ENCODE data around the gene AKAP9.
"Not testable (repeated sequence)": the region's sequence is repeated elsewhere in the genome, so short reads cannot be mapped to it uniquely, and the experiment has no call there.

AKAP9 gene

DNA sequence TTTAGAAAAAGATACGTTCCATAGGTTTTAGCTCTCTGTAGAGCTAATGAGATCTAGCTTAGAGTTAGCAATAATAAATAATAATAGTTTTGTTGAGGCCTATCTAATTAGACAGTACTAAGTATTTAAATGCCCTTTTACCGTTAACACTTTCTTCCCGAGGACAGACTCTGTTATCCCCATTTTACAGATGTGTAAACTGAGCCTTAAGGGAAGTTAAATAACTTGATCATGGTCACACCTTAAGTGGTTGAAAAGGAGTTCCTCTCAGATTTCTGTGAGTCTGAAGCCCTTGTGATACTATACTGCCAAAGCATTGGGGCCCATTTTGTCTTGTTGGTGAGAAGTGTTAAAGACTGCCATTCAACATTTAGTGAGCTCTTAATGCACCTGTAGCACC is 132.0 kb downstream of the AKAP9 start:
- TF ChIP-seq CTCF (IDR thresholded peaks at IDR 0.05), result no peak
- Mint-ChIP-seq H3K27ac (no peak overlapping the region), H3K4me3 (no peak overlapping the region), H3K4me1 (no peaks in the 10 kb centered on the region), H3K9me3 (no peaks in the 10 kb centered on the region), H3K36me3 (ENCODE audit: low read depth) (peaks cover 76% of the 10 kb centered on the region), H3K27me3 (ENCODE audit: low read depth, poor library complexity) (no peaks in the 10 kb centered on the region)
- DNase-seq, result no peak

DNA sequence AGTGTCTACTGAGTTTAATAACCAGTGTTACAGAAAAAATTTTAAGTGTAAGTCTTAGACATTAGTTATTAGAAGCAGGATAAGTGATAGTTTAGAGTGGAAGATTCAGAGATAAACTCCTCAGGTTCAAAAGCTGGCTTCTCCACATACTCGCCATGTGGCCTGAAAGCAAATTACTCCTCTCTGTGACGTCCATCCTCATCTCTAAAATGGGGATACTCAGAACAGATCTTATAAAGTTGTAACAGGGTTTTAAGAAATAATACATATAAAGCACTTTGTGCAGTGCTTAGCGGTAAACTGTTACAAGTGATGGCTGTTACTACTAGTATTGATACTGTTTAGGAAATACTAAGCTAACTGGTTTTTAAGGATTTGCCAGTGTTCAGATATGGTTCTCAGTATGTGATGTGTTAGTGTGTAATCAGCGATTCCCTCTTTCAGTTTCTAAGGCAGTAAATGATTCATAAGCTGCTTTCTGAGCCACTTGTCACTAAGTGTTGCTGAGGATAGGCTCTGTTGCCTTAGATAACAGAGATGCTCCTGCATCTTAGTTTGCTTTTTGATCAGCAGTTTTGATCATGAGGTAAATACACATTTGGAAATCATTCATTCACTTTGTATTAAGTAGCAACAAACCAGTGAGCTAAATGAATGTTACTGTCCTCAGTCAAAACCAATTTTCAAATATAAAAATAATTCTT is 134.9 kb downstream of the AKAP9 start:
- no peak for DNase-seq
- Mint-ChIP-seq H3K27me3 (ENCODE audit: low read depth, poor library complexity) (no peaks in the 10 kb centered on the region), H3K36me3 (ENCODE audit: low read depth) (peaks cover 75% of the 10 kb centered on the region), H3K27ac (no peak overlapping the region), H3K4me3 (no peak overlapping the region), H3K4me1 (no peaks in the 10 kb centered on the region), H3K9me3 (no peaks in the 10 kb centered on the region)
- TF ChIP-seq CTCF (IDR thresholded peaks at IDR 0.05), result no peak

DNA sequence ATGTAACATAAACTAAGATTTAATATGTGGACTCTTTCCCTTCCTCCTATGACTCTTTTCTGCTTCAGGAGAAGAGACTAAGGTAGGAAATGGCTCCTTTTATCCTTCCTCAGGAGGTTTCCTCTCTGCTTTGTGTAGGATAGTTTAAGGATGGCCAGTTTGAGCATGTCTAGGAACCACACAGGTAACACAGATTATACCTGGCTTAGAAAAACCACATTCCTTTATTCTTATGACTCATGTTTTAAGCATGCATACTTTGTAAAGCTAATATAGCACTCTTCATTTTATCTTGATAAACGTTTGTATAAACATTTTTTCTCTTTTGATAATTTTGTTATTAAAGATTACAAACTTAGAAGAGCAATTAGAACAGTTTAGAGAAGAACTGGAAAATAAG is 135.8 kb downstream of the AKAP9 start:
- Mint-ChIP-seq H3K36me3 (ENCODE audit: low read depth) (peaks cover 74% of the 10 kb centered on the region), H3K4me1 (no peaks in the 10 kb centered on the region), H3K9me3 (no peaks in the 10 kb centered on the region), H3K4me3 (no peak overlapping the region), H3K27ac (no peak overlapping the region), H3K27me3 (ENCODE audit: low read depth, poor library complexity) (no peaks in the 10 kb centered on the region)
- no peak for TF ChIP-seq CTCF (IDR thresholded peaks at IDR 0.05)
- no peak for DNase-seq

- H3K27ac Mint-ChIP-seq; DNase-seq; H3K27me3 Mint-ChIP-seq (ENCODE audit: low read depth, poor library complexity); H3K4me1 Mint-ChIP-seq; H3K4me3 Mint-ChIP-seq: not testable (repeated sequence)
- Mint-ChIP-seq H3K9me3 (peaks cover 17% of the 10 kb centered on the region), H3K36me3 (ENCODE audit: low read depth) (peaks cover 81% of the 10 kb centered on the region)
Observed at GRCh38 chr7:92083922-92084321, 143.3 kb downstream of the AKAP9 start.

- Mint-ChIP-seq H3K27ac (no peak overlapping the region), H3K4me3 (no peak overlapping the region), H3K9me3 (peaks cover 20% of the 10 kb centered on the region), H3K4me1 (no peaks in the 10 kb centered on the region), H3K27me3 (ENCODE audit: low read depth, poor library complexity) (no peaks in the 10 kb centered on the region), H3K36me3 (ENCODE audit: low read depth) (peaks cover 88% of the 10 kb centered on the region)
- no peak for TF ChIP-seq CTCF (IDR thresholded peaks at IDR 0.05)
- no peak for DNase-seq
Observed at GRCh38 chr7:92088266-92088665, 147.6 kb downstream of the AKAP9 start.

DNA sequence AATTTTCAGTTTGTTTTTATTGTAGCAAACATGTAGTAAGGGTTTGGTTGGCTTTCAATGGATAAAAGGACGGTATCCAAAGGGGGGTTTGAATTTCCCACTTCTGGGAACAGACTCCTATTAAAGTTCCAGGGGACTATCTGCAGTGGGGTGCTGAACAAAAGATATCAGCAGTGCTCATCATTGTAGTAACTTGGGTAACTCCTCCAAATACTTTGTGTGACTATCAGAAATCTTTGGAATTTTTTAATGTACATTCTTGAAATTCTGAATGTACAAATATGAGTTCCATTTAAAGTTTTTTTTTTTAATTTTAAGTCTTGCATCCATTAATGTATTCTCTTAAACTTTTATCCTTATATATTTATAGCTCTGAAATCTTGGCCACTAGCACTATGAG is 151.5 kb downstream of the AKAP9 start:
- no peak for DNase-seq
- Mint-ChIP-seq H3K9me3 (peaks cover 15% of the 10 kb centered on the region), H3K4me1 (no peaks in the 10 kb centered on the region), H3K27ac (no peak overlapping the region), H3K27me3 (ENCODE audit: low read depth, poor library complexity) (no peaks in the 10 kb centered on the region), H3K4me3 (no peak overlapping the region), H3K36me3 (ENCODE audit: low read depth) (peaks cover 73% of the 10 kb centered on the region)
- no peak for TF ChIP-seq CTCF (IDR thresholded peaks at IDR 0.05)

Measured in nephron progenitor cell (in vitro differentiated cells).